Measurements from ENCODE around the gene IRF2BP1.
"Not testable (repeated sequence)": the region's sequence is repeated elsewhere in the genome, so short reads cannot be mapped to it uniquely, and the experiment has no call there.

The IRF2BP1 gene

GRCh38 chr19:45878043-45878794 lies 7.7 kb downstream of the IRF2BP1 start:
- no peak overlapping the region for H3K9ac ChIP-seq (ENCODE audit: low read length)
- H3K27me3 ChIP-seq (ENCODE audit: control insufficient read depth, insufficient read depth, low read length) = no peaks in the 10 kb centered on the region
- H3K4me1 ChIP-seq (ENCODE audit: control insufficient read depth, insufficient read depth, low read length) = peaks cover 40% of the 10 kb centered on the region
- peaks cover 2% of the 10 kb centered on the region; the same call in 1 of the 2 replicates for H3K36me3 ChIP-seq (ENCODE audit: control insufficient read depth, insufficient read depth, low read length)
- no peak overlapping the region for H3K4me3 ChIP-seq (ENCODE audit: low read depth, low read length)
- H3K9me3 ChIP-seq (ENCODE audit: control insufficient read depth, insufficient read depth, low read depth, low read length) = no peaks in the 10 kb centered on the region
- no peak overlapping the region for H3K27ac ChIP-seq (ENCODE audit: low read depth, low read length)

DNA sequence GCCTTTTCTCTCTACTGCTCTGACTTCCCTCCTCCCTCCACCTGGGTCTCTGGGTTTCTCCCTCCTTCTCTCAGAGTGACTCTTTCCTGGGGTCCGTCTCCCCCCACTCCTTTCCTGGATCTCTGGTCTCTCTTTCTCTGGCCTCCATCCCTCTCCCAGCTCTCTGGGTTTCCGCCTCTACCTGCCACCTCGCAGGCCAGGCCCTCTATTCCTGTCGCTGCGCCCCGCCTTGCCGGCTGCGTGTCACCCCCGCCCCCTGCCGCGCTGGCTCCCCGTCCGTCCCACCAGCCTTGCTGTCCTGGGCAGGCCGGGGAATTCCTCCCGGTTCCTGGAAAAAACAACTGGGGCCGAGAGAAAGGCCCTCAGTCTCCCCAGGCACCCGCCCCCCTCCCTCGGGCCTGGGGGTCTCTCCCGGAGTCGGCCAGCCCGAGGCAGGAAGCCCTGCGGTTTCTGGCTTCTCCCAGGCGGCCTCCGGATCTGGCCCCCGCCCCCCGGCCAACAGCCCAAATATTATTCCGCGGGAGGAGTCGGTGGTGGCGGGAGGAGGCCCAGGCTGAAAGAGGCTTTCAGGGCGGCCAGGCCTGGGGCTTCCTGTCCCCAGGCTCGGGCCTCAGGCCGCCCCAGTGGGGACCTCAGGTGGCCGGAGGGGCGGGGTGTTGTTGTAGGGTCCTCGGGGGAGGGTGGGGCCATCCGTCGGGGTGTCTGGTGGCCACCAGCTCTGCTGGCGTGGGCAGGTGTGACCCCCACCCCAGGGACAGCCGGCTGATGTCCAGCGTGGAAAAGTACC lies 9.3 kb downstream of the IRF2BP1 start:
- peaks cover 25% of the 10 kb centered on the region for H3K4me1 ChIP-seq (ENCODE audit: control insufficient read depth, insufficient read depth, low read length)
- H3K36me3 ChIP-seq (ENCODE audit: control insufficient read depth, insufficient read depth, low read length) = peaks cover 13% of the 10 kb centered on the region
- no peaks in the 10 kb centered on the region for H3K27me3 ChIP-seq (ENCODE audit: control insufficient read depth, insufficient read depth, low read length)
- H3K27ac ChIP-seq (ENCODE audit: low read depth, low read length) = peak overlapping the region; percentile 76; the same call in 1 of the 2 replicates
- H3K9ac ChIP-seq (ENCODE audit: low read length) = peak overlapping the region; percentile 17
- peak overlapping the region; percentile 51 for H3K4me3 ChIP-seq (ENCODE audit: low read depth, low read length)
- no peaks in the 10 kb centered on the region for H3K9me3 ChIP-seq (ENCODE audit: control insufficient read depth, insufficient read depth, low read depth, low read length)

DNA sequence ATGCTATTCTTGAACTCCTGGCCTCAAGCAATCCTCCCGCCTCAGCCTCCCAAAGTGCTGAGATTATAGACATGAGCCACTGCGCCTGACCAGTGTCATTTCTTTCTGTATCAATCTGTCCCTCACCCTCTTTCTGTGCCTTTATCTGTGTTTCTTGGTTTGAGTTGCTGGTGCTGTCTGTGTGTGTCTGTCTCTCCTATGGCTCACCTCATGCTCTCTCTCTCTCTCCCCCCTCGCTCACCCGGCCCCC lies 9.9 kb downstream of the IRF2BP1 start:
- peaks cover 20% of the 10 kb centered on the region for H3K4me1 ChIP-seq (ENCODE audit: control insufficient read depth, insufficient read depth, low read length)
- H3K4me3 ChIP-seq (ENCODE audit: low read depth, low read length) = peak overlapping the region; percentile 51
- no peaks in the 10 kb centered on the region for H3K27me3 ChIP-seq (ENCODE audit: control insufficient read depth, insufficient read depth, low read length)
- H3K27ac ChIP-seq (ENCODE audit: low read depth, low read length) = peak overlapping the region; percentile 76; the same call in 1 of the 2 replicates
- H3K9me3 ChIP-seq (ENCODE audit: control insufficient read depth, insufficient read depth, low read depth, low read length) = no peaks in the 10 kb centered on the region
- peaks cover 13% of the 10 kb centered on the region for H3K36me3 ChIP-seq (ENCODE audit: control insufficient read depth, insufficient read depth, low read length)
- peak overlapping the region; percentile 17 for H3K9ac ChIP-seq (ENCODE audit: low read length)

DNA sequence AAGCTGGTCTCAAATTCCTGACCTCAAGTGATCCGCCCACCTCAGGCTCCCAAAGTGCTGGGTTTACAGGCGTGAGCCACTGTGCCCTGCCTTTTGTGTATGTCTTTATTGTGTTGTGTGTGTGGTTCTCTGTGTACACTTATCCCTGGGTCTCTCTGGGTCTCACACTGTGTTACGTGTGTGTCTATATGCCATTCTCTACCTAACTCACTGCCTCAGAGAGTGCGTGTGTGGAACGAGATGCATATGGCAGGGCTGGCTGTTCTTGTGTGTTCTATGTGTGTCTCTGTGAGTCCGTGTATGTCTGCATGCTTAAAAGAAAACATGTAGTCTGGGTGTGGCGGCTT lies 11.3 kb downstream of the IRF2BP1 start:
- no peak overlapping the region for H3K27ac ChIP-seq (ENCODE audit: low read depth, low read length)
- no peaks in the 10 kb centered on the region for H3K27me3 ChIP-seq (ENCODE audit: control insufficient read depth, insufficient read depth, low read length)
- H3K9ac ChIP-seq (ENCODE audit: low read length) = no peak overlapping the region
- no peak overlapping the region for H3K4me3 ChIP-seq (ENCODE audit: low read depth, low read length)
- H3K9me3 ChIP-seq (ENCODE audit: control insufficient read depth, insufficient read depth, low read depth, low read length) = no peaks in the 10 kb centered on the region
- H3K4me1 ChIP-seq (ENCODE audit: control insufficient read depth, insufficient read depth, low read length) = peaks cover 18% of the 10 kb centered on the region
- H3K36me3 ChIP-seq (ENCODE audit: control insufficient read depth, insufficient read depth, low read length) = peaks cover 13% of the 10 kb centered on the region

- Histone ChIP-seq H3K4me3 (ENCODE audit: low read depth, low read length) (no peak overlapping the region), H3K27ac (ENCODE audit: low read depth, low read length) (no peak overlapping the region), H3K27me3 (ENCODE audit: control insufficient read depth, insufficient read depth, low read length) (no peaks in the 10 kb centered on the region), H3K9me3 (ENCODE audit: control insufficient read depth, insufficient read depth, low read depth, low read length) (no peaks in the 10 kb centered on the region), H3K36me3 (ENCODE audit: control insufficient read depth, insufficient read depth, low read length) (peaks cover 13% of the 10 kb centered on the region), H3K9ac (ENCODE audit: low read length) (no peak overlapping the region), H3K4me1 (ENCODE audit: control insufficient read depth, insufficient read depth, low read length) (peaks cover 18% of the 10 kb centered on the region)
These were observed 12.6 kb downstream of the IRF2BP1 start for GRCh38 chr19:45873219-45873772.

DNA sequence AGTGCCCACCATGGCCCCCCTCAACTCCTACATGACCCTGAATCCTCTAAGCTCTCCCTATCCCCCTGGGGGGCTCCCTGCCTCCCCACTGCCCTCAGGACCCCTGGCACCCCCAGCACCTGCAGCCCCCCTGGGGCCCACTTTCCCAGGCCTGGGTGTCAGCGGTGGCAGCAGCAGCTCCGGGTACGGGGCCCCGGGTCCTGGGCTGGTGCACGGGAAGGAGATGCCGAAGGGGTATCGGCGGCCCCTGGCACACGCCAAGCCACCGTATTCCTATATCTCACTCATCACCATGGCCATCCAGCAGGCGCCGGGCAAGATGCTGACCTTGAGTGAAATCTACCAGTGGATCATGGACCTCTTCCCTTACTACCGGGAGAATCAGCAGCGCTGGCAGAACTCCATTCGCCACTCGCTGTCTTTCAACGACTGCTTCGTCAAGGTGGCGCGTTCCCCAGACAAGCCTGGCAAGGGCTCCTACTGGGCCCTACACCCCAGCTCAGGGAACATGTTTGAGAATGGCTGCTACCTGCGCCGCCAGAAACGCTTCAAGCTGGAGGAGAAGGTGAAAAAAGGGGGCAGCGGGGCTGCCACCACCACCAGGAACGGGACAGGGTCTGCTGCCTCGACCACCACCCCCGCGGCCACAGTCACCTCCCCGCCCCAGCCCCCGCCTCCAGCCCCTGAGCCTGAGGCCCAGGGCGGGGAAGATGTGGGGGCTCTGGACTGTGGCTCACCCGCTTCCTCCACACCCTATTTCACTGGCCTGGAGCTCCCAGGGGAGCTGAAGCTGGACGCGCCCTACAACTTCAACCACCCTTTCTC lies 13.6 kb downstream of the IRF2BP1 start:
- Histone ChIP-seq H3K9me3 (ENCODE audit: control insufficient read depth, insufficient read depth, low read depth, low read length) (no peaks in the 10 kb centered on the region), H3K27ac (ENCODE audit: low read depth, low read length) (no peak overlapping the region), H3K4me3 (ENCODE audit: low read depth, low read length) (no peak overlapping the region), H3K27me3 (ENCODE audit: control insufficient read depth, insufficient read depth, low read length) (no peaks in the 10 kb centered on the region), H3K4me1 (ENCODE audit: control insufficient read depth, insufficient read depth, low read length) (peaks cover 18% of the 10 kb centered on the region), H3K9ac (ENCODE audit: low read length) (no peak overlapping the region), H3K36me3 (ENCODE audit: control insufficient read depth, insufficient read depth, low read length) (peaks cover 13% of the 10 kb centered on the region)

DNA sequence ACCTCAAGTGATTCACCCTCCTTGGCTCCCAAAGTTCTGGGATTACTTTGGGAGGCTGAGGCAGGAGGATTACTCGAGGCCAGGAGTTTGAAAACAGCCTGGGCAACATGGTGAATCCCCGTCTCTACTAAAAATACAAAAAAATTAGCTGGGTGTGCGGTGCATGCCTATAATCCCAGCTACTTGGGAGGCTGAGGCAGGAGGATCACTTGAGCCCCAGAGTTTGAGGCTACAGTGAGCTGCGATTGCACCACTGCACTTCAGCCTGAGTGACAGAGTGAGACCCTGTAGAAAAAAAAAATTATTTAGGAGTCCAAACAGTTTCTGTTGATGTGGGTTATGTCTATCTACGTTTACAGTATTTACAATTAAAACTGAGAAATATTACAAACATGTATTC lies 15.1 kb downstream of the IRF2BP1 start:
- H3K9me3 ChIP-seq (ENCODE audit: control insufficient read depth, insufficient read depth, low read depth, low read length) = no peaks in the 10 kb centered on the region
- H3K27ac ChIP-seq (ENCODE audit: low read depth, low read length) = no peak overlapping the region
- H3K36me3 ChIP-seq (ENCODE audit: control insufficient read depth, insufficient read depth, low read length) = peaks cover 13% of the 10 kb centered on the region
- no peaks in the 10 kb centered on the region for H3K27me3 ChIP-seq (ENCODE audit: control insufficient read depth, insufficient read depth, low read length)
- no peak overlapping the region for H3K9ac ChIP-seq (ENCODE audit: low read length)
- no peak overlapping the region for H3K4me3 ChIP-seq (ENCODE audit: low read depth, low read length)
- H3K4me1 ChIP-seq (ENCODE audit: control insufficient read depth, insufficient read depth, low read length) = peaks cover 13% of the 10 kb centered on the region; the same call in 1 of the 2 replicates

DNA sequence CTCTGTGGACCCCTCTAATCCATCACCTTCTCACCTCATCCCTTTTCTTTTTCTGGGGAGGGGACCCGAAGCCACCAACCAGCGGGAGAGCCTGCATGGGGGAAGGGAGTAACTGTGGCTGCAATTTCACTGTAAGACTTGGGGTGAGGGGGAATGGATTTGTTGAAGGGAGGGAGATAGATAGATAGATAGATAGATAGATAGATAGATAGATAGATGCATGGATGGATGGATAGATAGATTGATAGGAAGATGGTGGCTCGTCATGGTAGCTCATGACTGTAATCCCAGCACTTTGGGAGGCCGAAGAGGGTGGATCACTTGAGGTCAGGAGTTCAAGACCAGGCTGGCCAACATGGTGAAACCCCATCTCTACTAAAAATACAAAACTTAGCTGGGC lies 18.7 kb downstream of the IRF2BP1 start:
- not testable (repeated sequence) for H3K36me3 ChIP-seq (ENCODE audit: control insufficient read depth, insufficient read depth, low read length); H3K9me3 ChIP-seq (ENCODE audit: control insufficient read depth, insufficient read depth, low read depth, low read length); H3K27ac ChIP-seq (ENCODE audit: low read depth, low read length); H3K27me3 ChIP-seq (ENCODE audit: control insufficient read depth, insufficient read depth, low read length); H3K9ac ChIP-seq (ENCODE audit: low read length); H3K4me3 ChIP-seq (ENCODE audit: low read depth, low read length)
- peaks cover 18% of the 10 kb centered on the region; the same call in 1 of the 2 replicates for H3K4me1 ChIP-seq (ENCODE audit: control insufficient read depth, insufficient read depth, low read length)

GRCh38 chr19:45866400-45867176 lies 19.4 kb downstream of the IRF2BP1 start:
- Histone ChIP-seq H3K36me3 (ENCODE audit: control insufficient read depth, insufficient read depth, low read length) (peaks cover under 1% of the 10 kb centered on the region; the same call in 1 of the 2 replicates), H3K4me3 (ENCODE audit: low read depth, low read length) (no peak overlapping the region), H3K9ac (ENCODE audit: low read length) (no peak overlapping the region), H3K4me1 (ENCODE audit: control insufficient read depth, insufficient read depth, low read length) (peaks cover 18% of the 10 kb centered on the region; the same call in 1 of the 2 replicates), H3K9me3 (ENCODE audit: control insufficient read depth, insufficient read depth, low read depth, low read length) (no peaks in the 10 kb centered on the region), H3K27ac (ENCODE audit: low read depth, low read length) (no peak overlapping the region), H3K27me3 (ENCODE audit: control insufficient read depth, insufficient read depth, low read length) (peaks cover 5% of the 10 kb centered on the region; the same call in 1 of the 2 replicates)

DNA sequence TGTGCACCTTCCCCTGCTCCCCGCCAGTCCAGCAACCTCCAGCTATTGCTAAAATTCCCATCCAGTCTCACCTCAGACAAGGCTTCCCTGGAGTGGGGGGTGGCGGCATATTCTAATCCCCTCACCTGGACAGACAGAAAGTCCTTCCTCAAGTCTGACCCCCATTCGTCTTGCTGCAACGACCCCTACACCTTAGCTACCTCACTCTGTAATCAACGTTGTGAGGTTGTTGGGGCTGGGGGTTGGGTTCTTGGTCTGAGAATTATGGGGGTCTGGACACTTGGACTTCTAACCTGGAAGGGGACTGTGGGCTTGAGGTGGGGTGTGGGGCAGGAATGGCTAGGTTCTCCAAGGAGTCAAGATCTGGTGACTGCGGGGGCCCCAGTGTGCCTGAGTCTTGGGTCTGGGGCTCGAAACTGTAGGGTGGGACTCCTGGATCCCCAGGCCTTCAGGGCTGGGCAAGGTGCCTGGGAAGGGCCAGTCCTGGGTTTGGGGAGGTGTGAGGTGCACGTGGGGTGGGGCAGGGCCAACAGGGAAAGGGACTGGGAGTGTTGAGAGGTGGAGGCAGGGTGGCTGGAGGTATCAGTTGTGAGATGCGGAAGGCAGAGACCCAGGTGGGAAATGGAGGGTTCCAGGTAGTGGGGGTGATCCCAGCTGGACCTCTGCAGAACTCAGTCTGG lies 20.5 kb downstream of the IRF2BP1 start:
- Histone ChIP-seq H3K27me3 (ENCODE audit: control insufficient read depth, insufficient read depth, low read length) (peaks cover 5% of the 10 kb centered on the region; the same call in 1 of the 2 replicates), H3K9ac (ENCODE audit: low read length) (no peak overlapping the region), H3K27ac (ENCODE audit: low read depth, low read length) (no peak overlapping the region), H3K4me1 (ENCODE audit: control insufficient read depth, insufficient read depth, low read length) (peaks cover 18% of the 10 kb centered on the region; the same call in 1 of the 2 replicates), H3K4me3 (ENCODE audit: low read depth, low read length) (peak overlapping the region; percentile 88), H3K9me3 (ENCODE audit: control insufficient read depth, insufficient read depth, low read depth, low read length) (no peaks in the 10 kb centered on the region), H3K36me3 (ENCODE audit: control insufficient read depth, insufficient read depth, low read length) (0 out of 2 replicates have a peak, but pooled peaks cover 3% of the 10 kb centered on the region)

Measured in HUES6 (cell line).